IPS-NIHi11 (cell line): ENCODE measurements around the gene ZNF135.

Experiments used
- DNase-seq: peaks from one replicate; pipeline ENCODE4 v3.0.0; 2012; ENCODE audit warnings: mixed read lengths, low spot score

Gene ZNF135

DNA sequence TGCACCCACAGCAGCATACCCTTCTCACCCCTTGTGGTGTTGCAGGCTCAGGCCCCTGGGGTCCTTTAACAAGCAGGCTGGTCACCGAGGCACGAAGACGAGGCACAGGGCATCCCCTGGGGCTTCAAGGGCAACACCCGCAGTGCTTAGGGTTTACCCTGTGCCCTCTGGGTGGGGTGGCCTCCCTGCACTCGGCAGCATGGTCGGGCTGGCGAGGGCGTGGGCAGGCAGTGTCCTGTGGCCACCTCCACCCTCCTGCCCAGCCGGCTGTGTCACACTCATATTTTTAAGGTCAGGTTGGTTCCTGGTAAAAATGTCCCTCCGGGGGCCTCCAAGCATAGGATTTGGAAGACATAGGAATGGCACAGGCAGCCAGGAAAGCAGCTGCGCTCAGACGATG, 11.4 kb upstream of the ZNF135 start:
- DNase-seq = no peak

DNA sequence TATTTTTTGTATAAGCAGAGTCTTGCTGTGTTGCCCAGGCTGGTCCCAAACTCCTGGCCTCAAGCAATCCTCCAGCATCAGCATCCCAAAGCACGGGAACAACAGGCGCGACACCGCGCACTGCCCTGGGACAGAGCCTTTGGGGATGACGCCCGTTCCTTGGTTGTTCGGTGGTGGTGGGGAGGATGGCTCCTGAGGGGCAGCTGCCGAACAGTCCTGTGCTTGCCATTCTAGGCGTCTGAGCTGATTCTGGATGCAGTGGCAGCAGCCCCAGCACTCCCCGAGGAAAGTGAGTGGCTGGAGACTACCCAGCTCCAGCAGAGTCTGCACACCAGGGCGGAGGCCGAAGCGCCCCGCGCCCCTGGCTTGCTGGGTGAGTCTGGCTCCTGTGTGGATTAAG, 6.8 kb upstream of the ZNF135 start:
- DNase-seq = no peak

DNA sequence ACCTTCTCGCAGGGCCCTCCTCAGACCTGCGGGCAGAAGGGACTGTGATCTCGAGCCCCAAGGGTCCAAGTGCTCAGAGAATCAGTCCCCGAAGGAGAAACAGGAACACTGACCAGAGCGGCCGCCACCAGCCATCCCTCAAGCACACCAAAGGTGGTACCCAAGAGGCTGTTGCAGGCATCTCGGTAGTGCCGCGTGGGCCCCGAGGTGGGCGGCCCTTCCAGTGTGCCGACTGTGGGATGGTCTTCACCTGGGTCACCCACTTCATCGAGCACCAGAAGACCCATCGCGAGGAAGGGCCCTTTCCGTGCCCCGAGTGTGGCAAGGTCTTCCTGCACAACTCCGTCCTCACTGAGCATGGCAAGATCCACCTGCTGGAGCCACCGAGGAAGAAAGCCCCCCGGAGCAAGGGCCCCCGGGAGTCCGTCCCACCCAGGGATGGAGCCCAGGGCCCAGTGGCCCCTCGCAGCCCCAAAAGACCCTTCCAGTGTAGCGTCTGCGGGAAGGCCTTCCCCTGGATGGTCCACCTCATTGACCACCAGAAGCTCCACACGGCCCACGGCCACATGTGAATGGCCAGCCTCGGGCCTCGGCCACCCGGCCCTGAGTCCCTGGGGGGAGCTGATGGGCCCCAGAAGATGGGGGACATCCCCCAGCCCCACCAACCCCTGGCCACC, 5.5 kb upstream of the ZNF135 start:
- DNase-seq = no peak

DNA sequence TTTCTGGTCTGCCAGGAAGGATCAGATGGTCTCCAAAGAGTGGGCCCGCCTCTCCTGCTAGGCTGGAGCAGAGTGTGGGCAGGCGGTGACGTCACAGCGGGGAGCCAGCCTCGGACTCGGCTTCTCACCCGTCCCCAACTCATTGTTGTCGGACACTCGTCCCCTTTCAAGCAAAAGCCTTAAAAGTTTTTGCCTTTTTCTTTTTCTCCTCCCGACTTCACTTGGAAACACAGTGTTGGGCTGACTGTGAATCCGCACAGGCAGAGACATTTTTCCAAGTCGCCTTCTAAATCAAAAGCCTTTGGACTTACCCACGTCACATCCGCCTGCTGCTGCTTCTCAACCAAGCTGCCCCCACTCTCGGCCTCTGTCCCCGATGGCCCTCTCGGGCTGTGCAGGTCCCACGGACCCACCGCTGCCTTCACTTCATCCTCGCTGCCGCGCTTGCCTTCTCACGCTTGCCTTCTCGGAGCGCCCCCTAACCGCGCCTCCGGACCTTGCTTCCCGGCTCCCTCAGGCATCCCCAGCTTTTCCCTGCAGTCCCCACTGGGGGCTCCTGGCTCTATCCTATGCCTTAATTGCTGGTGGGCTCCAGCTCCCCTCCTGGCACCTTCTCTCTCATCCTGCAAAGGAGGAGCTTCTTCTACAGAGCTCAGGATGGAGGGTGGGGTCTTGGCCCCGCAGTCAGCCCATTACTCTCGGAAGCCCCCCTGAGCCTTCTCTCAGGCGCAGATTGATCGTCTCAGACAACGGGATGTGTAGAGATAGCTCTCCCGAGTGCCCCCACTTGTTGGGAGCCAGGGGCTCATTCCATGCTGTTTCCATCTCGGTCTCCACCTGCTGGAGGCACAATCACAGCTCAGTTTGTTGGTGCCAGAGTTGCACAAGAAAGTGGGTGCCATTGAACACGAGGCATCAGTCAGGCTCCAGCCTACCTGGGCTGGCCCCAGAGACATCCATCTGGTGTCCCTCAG, 3.9 kb upstream of the ZNF135 start:
- DNase-seq = peak; percentile 74

DNA sequence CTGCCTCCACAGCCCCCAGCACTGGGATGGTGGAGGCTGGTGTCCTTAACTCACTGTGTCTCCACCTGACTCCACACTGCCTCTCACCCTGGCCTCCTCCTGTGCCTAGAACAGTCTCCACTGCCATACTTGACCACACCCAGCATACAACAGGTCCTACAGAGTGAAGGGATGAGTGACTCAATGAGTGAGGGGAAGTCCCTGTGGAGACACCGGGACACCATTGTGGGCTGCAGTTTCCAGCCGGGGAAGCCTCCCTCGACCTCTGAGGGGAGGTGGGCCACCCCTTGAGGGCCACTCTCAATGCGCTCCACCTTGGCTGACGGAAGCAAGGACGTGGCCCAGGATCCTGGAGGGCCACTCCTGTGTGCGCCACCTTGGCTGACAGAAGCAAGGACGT, 2.8 kb upstream of the ZNF135 start:
- no peak for DNase-seq

DNA sequence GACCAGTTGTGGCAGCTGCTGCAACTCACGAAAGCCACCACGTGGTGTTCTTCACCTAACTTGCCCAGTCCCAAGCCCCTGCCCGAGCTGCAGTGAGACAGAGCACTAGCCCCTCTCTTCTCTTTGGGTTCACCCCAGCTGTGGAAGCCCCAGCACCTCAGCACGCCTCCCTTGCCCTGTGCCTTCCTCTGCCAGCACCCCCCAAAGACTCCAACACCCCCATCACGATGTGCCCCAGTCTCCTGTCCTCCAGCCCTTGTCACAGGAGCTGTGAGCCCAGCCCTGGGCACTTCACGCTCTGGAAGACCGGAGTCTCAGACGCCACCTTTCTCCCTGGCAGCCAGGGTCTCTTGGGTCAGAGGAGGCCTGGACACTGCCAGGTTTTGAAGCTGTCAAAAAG, 2.2 kb upstream of the ZNF135 start:
- no peak for DNase-seq

DNA sequence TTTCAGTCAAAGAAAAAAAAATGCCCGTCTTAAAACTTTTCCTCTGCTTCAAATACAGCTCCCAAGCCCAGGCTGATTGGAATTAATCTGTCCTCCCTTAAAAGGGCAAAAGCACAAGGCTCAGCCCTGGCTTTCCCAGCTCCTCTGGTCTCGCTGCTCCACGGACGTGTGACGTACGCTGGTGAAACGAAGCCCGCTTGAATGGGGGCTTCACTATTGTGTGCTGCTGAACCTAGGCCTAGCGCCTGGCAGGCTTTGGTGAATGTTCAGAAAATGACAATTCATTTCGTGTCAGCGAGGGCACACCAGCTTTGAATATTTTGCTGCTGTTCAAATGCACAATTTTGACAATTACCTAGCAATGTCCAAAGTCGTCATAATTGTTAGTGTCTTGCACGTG, 615 bp upstream of the ZNF135 start:
- DNase-seq = no peak

DNA sequence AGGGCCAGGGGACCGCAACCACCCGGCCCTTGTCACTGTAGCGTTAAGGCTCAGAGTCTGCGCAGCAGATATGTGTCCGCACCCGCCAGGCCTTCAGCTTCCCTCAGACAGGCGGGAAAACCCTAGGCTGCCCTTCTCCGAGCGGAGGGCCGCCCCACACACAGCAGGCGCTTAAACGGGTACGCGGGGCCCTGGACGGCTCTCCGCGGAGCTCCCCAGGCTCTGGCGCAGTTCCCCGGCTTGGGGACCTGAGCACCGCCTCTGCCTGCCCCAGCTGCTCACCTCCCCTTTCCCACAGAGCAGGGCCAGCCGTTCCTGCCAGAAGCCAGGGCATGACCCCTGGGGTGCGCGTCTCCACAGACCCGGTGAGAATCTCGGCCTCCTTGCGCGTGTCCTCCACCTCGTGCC, 593 bp downstream of the ZNF135 start:
- no peak for DNase-seq

DNA sequence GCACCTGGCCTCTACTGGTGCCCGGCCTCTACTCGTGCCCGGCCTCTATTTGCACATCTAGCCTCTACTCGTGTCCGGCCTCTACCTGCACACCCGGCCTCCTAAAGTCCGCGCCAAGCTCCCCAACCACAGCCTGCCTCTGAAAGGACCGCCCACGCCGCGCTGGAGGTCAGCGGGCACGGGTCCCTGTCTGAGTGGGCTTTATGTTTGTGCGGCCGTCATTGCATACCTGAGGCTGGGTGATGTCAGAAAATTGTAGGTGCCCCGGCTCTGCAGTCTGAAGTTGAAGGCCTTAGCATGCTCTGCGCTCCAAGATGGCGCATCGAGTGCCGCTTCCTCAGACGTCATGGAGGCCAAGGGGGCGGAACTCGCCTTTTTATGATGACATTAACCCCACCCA, 1.1 kb downstream of the ZNF135 start:
- no peak for DNase-seq

DNA sequence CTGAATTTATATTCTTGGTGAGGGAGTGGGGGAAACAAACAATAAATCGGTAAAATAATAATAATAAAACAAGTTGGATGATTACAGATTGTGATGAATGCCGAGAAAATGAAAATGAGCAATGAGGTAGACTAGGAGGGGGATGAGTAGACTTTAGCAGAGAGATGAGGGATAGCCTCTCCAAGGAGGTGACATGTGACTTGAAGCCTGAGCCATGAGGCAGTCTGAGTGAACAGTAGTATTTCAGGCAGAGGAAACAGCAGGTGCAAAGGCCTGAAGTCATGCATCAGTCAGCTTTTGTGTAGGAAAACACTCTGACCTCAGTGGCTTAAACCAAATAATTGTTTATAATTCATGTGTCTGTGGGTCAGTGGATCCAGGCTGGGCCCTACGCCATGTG, 4.6 kb downstream of the ZNF135 start:
- no peak for DNase-seq

DNA sequence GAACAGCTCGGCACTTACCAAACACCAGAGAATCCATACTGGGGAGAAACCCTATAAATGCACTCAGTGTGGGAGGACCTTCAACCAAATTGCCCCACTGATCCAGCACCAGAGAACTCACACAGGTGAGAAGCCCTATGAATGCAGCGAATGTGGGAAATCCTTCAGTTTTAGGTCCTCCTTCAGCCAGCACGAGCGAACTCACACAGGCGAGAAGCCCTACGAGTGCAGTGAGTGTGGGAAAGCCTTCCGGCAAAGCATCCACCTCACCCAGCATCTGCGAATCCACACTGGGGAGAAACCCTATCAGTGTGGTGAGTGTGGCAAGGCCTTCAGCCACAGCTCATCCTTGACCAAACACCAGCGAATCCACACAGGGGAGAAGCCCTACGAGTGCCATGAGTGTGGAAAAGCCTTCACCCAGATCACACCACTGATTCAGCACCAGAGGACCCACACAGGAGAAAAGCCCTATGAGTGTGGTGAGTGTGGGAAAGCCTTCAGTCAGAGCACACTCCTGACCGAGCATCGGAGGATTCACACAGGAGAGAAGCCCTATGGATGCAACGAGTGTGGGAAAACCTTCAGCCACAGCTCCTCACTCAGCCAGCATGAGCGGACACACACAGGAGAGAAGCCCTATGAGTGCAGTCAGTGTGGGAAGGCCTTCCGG, 8.3 kb downstream of the ZNF135 start:
- no peak for DNase-seq

DNA sequence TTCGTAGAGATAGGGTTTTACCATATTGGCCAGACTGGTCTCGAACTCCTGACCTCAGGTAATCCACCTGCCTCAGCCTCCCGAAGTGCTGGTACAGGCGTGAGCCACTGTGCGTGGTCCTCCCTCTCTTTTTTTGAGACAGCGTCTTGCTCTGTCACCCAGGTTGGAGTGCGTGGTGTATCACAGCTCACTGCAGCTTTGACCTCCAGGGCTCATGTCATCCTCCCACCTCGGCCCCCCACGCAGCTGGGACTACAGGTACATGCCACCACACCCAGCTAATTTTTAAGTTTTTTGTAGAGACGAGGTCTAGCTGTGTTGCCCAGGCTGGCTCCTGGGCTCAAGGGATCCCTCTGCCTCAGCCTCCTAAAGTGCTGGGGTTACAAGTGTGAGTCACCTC, 20.7 kb downstream of the ZNF135 start:
- DNase-seq = no peak

DNA sequence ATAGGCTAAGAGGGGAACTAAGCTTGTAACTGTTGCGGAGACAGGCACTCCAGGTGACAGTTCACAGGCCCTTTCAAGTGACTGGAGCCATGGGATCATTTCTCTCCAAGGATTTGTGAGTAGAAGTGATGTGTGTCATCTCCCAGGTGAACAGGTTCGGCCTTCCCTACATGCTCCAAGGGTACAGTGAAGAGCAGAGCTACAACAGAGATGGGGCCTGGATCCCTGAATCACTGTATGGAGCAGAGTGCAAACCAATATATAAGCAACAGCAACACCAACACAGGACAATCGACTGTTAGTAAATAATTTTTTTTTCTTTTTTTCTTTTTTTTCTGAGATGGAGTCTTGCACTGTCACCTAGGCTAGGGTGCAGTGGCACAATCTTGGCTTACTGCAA, 23.9 kb downstream of the ZNF135 start:
- DNase-seq = no peak

DNA sequence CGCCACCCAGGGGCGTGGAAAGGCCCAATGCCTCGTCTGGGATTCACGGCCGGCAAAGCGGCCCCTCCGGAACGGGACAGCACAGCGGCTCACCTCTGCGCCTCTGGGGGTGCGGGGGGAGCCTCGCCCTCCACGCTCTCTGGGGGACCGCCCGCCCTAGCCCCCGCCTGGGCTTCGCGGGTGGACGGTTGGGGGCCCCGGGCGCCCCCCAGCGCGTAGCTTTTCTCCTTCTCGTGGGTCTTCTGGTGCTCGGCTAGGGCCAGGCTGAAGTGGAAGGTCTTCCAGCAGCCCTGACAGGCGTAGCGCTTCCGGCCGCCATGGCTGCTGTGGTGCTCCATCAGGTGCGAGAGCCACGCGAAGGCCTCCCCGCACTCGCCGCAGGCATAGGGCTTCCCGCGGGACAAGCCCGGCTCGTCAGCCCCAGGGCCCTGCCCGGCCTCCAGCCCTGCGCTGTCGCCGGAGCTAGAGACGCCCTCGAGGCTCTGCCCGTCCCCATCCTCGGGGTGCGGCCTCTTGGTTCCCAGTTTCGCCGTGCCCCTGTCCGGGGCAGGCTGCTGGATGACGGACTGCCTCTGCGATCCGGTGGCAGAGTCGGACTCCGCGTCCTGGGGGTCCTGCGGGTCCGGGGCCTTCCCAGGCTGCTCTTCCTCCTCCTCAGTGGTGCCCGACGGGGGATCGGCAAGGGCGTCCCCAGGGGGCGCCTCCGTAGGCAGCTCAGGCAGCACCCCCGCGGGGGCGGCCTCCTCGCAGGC, 25.7 kb downstream of the ZNF135 start:
- DNase-seq = no peak

DNA sequence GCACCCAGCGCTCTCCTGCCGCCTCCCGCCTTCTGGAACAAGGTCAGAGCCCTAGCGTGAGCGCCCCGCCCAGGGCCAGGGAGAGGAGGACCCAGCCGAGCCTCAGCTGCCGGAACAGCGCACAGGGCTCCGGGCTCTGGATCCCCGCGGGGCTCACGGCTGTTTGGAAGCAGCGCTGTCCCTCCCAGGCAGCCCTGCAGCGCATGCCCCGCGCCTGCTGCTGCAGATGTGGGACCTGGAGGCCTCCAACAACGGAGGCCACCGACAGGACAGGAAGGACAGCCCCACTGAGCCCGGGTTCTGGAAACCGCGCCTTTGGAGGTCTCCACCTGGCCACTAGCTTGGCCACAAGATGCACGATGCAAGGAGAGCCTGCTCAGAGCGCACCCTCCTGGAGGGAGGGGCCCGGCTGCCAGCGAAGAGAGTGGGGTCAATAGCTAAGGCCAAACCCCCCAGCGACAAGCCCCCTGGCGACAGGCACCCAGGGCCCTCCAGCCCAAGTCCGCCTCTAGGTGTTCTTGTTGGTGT, 26.3 kb downstream of the ZNF135 start:
- no peak for DNase-seq

DNA sequence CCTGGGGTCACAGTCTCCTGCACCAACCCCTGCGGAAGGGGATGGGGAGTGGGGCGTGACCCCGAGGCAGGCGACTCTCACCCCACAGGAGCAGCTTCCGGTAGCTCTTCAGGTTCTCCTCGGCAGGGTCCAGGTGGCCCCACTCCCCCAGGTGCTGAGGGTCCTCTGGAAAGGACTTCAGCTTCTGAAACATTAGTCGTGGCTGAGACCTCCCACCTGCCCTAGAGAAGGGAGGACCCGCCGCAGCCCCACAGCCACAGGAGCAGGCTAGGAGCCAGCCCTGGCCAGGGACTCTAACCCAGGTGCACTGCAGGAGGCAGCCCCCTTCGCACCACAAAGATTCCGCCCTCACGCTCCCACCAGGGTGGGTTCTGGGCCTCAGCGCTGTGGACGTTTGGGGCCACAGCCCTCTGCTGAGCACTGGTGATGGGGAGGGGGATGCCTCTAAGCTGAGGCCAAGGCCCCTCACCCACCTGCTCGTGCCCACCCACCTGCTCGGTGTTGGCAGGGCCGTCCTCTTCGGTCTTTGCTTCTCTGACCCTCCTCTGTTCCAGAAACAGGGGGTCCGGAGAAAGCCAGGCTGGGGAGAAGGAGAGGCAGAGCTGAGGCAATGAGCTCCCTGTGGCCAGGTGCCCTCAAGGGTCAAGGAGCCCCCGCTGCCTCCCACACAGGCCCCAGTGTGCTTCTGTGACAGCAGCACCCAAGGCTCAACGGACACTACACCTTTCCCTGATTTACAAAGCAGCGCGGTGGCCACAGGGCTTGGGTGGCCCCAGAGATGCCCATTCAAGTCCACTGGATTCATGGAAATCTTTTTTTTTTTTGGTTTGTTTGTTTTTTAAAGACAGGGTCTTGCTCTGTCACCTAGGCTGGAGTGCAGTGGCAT, 28.0 kb downstream of the ZNF135 start:
- no peak for DNase-seq

DNA sequence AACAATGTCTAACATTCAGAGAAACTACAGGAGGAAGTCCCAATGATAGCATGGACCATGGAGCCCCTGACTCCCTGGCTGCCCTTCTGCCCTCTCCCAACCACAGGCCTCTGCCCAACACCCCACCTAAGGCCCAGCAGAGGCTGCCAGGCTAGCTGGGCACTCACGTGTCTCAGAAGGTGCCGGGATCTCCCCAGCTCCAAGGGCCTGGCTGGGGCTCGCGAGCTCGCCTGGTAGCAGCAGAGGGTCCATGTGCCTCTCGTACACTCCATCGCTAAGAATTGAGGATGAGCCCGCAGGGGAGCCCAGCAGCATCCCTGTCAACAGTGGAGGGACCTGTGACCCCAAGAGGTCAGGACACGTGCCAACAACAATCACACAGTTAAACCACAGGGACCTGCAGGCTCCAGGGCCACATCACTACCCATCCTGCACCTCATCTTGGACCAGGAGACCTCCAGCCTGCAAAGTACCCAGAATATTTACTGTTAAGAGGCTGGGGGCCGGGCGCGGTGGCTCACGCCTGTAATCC, 29.5 kb downstream of the ZNF135 start:
- DNase-seq = no peak

DNA sequence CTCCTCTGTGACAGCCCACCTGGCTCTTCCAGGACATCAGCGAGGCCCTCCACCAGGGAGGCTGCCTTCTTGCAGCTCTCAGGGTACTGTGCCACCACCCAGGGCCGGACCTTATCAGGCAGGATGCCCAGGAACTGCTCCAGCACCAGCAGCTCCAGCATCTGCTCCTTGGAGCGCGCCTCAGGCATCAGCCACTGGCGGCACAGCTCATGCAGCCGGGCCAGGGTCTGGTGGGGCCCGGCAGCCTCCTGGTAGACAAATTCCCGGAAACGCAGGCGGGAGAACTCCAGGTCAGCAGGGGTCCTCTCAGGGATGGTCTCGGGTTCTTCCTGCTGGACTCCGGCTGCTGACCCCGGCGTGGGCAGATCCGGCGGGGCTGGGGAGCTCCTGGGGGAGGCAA, 30.8 kb downstream of the ZNF135 start:
- no peak for DNase-seq

DNA sequence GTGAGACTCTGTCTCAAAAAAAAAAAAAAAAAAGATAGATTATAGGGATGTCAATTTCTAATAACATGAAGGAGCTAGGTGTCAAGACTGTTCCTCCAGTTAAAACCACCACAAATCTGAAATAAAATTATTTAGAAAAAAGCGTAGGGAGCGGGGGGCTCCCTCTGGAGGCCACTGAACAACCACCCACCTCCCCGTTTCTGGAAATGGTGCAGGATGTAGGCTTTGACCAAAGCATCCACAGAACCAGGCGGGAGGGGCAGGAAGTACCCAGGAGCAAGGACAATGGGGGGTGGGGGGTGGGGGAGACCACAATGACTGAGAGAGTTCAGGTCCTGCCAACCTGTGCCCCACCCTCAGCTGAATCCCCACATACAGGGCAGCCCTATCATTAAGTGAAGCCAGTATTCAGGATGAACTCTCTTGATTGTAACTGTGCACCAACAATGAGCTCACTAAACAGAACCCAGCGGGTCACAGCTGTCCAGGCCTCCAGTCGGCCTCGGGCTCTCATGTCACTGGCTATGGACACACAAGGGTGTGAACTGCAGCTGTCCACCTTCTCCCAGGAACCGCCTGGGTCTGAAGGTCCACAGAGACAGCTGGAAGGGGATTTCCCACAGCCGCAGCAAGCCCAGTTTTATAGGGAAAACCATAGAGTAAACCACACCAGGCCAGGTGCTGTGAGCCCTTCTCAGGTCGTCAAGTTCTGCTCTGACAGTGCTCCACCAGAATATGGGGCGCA, 32.3 kb downstream of the ZNF135 start:
- DNase-seq = no peak

DNA sequence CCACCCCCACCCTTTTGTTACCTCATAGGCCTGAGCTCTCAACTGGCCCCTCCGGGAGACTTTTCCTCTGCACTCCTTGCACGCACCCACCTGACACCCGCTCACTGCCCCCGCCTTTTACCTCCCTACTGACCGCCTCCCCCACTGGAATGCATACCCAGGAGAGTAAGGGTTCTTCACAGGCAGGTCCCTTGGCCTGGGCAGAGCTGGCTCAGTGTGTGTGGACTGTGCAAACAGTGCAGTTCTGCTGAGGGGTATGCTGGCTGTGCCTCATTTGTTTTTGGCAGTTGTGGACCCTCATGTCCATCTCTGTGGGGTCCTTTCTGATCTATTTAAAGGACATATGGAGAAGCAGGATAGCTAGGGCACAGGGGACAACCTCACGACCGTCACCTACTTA, 34.0 kb downstream of the ZNF135 start:
- DNase-seq = no peak
